Neural cell (in vitro differentiated cells): ENCODE data around the gene RAP1GAP2.

Source experiments
- EZH2 ChIP-seq: fragments of 200-600, 300-800 bp; shearing (Covaris generic), sonication (generic); IDR thresholded peaks from 2 replicates; pipeline ENCODE4 v1.6.1; 2014; ENCODE audit warnings: antibody characterized with exemption, low read length, borderline replicate concordance, mild to moderate bottlenecking; ENCODE audit not compliant: insufficient read depth, poor library complexity, severe bottlenecking
- POLR2AphosphoS5 ChIP-seq: IDR thresholded peaks from 2 replicates; pipeline ENCODE4 v1.6.1; 2012
- SMC3 ChIP-seq: fragments of 450-650 bp; conservative IDR thresholded peaks from 2 replicates; pipeline ENCODE4 v1.6.1; 2014; ENCODE audit warnings: antibody characterized with exemption, mild to moderate bottlenecking, moderate library complexity; ENCODE audit not compliant: poor library complexity
- TF ChIP-seq, protein P1 (sequence below): fragments of 450-650 bp; IDR thresholded peaks from 2 replicates; pipeline ENCODE4 v1.5.1; 2014; ENCODE audit warnings: antibody characterized with exemption, mild to moderate bottlenecking, moderate library complexity; ENCODE audit not compliant: poor library complexity, severe bottlenecking
- TF ChIP-seq, protein P2 (sequence below): IDR thresholded peaks from 2 replicates; pipeline ENCODE4 v1.6.1; 2012; ENCODE audit warnings: borderline replicate concordance

DNA sequence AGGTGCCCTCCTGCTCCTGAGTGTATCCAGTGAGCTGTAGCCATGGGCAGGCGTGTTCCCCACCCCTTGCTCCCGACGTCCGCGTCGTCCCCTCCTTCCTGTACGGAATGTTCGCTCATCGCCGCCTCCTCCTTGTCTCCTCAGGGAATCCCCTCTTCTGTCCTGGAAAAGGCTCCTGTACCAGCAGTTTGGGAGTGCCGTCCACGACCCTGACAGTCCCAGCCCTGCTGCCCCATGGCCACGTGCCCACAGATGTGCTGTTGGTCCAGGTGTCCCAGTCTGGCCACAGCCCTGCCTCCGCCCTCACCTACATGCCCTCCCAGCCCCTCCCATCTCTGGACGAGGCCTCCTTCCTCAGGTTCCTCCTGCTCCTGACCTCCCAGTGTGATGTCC lies 237.0 kb downstream of the RAP1GAP2 start:
- TF ChIP-seq, protein P1, sequence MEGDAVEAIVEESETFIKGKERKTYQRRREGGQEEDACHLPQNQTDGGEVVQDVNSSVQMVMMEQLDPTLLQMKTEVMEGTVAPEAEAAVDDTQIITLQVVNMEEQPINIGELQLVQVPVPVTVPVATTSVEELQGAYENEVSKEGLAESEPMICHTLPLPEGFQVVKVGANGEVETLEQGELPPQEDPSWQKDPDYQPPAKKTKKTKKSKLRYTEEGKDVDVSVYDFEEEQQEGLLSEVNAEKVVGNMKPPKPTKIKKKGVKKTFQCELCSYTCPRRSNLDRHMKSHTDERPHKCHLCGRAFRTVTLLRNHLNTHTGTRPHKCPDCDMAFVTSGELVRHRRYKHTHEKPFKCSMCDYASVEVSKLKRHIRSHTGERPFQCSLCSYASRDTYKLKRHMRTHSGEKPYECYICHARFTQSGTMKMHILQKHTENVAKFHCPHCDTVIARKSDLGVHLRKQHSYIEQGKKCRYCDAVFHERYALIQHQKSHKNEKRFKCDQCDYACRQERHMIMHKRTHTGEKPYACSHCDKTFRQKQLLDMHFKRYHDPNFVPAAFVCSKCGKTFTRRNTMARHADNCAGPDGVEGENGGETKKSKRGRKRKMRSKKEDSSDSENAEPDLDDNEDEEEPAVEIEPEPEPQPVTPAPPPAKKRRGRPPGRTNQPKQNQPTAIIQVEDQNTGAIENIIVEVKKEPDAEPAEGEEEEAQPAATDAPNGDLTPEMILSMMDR = no peak
- no peak for TF ChIP-seq EZH2
- TF ChIP-seq POLR2AphosphoS5 = no peak
- TF ChIP-seq SMC3 = no peak
- TF ChIP-seq, protein P2, sequence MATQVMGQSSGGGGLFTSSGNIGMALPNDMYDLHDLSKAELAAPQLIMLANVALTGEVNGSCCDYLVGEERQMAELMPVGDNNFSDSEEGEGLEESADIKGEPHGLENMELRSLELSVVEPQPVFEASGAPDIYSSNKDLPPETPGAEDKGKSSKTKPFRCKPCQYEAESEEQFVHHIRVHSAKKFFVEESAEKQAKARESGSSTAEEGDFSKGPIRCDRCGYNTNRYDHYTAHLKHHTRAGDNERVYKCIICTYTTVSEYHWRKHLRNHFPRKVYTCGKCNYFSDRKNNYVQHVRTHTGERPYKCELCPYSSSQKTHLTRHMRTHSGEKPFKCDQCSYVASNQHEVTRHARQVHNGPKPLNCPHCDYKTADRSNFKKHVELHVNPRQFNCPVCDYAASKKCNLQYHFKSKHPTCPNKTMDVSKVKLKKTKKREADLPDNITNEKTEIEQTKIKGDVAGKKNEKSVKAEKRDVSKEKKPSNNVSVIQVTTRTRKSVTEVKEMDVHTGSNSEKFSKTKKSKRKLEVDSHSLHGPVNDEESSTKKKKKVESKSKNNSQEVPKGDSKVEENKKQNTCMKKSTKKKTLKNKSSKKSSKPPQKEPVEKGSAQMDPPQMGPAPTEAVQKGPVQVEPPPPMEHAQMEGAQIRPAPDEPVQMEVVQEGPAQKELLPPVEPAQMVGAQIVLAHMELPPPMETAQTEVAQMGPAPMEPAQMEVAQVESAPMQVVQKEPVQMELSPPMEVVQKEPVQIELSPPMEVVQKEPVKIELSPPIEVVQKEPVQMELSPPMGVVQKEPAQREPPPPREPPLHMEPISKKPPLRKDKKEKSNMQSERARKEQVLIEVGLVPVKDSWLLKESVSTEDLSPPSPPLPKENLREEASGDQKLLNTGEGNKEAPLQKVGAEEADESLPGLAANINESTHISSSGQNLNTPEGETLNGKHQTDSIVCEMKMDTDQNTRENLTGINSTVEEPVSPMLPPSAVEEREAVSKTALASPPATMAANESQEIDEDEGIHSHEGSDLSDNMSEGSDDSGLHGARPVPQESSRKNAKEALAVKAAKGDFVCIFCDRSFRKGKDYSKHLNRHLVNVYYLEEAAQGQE = no peak
